ENCODE measurements around the gene CALHM2.

The CALHM2 gene

DNA sequence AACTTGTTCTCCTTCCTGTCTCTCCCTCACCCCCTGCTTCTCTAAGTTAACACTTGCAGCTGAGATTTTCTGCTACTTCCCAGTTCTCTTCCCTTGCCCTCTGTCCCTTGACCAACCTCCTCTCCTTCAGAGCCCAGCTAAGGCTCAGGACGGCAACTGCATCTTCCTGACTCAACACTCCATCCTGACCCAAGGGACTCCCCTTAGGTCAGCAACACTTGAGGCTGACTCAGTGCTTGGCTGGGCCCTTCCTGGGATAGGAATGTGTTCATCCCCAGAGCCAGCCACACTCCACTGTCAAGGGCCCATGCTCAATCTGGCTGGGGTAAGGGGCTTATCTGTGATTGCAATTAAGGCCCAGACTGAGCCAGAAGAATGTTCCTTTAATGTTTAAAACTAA lies 3.4 kb downstream of the CALHM2 start:
- Mint-ChIP-seq H3K4me1 (ENCODE audit: low read depth) (peaks cover 40% of the 10 kb centered on the region), H3K9me3 (ENCODE audit: low read depth) (no peaks in the 10 kb centered on the region), H3K36me3 (no peaks in the 10 kb centered on the region), H3K27me3 (no peaks in the 10 kb centered on the region), H3K27ac (peak overlapping the region; percentile 76), H3K4me3 (no peak overlapping the region)

DNA sequence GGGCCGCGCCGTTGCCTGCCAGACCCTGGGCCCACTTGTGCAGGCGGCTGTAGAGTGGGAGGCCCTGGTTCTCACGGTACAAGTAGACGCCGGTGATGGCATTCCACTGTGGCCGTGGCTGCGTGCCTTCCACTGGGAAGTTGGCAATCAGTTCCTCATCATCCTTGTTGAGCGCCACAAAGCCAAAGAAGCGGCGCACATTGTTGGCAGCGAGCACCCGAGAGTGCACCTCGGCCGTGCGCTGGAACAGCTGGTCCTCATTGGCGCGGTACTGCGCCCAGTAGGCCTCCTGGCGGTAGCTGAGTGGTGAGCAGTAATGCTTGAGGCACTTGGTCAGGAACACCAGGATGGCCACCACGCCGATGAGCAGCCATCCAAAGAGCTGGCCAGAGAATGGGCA lies 5.0 kb downstream of the CALHM2 start:
- Mint-ChIP-seq H3K27ac (no peak overlapping the region), H3K36me3 (no peaks in the 10 kb centered on the region), H3K4me3 (no peak overlapping the region), H3K9me3 (ENCODE audit: low read depth) (no peaks in the 10 kb centered on the region), H3K4me1 (ENCODE audit: low read depth) (peaks cover 32% of the 10 kb centered on the region), H3K27me3 (no peaks in the 10 kb centered on the region)

DNA sequence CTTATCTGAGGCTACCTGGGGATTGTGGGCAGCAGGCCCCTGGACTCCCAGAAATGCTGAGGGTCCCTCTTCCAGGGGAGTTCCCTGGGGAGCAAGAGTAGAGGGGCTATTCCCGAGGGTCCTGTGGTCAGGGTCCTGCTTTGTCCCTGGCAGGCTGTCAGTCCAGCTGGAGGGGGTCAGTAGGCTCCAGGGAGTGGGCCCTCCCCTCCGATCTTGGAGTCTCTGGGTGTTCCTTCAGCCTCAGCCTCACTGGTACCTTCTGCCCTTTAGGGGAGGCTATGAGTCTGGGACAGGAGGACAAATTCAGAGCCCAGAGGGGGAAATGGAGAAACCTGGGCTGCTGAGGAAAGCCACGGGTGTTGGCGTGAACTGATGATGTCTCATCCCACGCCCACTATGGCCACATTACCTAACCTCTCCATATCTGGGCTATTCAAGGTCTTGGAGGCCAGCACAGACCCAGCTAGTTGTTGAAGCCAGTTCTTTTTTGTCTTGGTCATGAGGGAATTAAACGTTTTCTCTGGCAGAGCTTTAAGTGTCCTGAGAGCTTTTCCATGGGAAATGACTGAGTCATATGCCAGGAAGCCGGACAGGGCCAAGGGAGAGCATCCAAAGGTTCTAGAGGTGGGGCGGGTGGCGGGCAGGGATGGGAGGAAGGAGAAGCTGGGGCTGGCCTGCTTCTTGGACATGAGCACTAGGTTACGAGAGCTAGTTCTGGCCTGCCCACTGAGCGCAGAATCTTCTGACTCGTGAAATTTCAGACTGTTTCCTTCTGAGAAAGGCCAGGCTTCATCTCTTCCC lies 6.2 kb downstream of the CALHM2 start:
- no peak overlapping the region for H3K4me3 Mint-ChIP-seq
- no peaks in the 10 kb centered on the region for H3K9me3 Mint-ChIP-seq (ENCODE audit: low read depth)
- no peaks in the 10 kb centered on the region for H3K27me3 Mint-ChIP-seq
- H3K27ac Mint-ChIP-seq, result peak overlapping the region; percentile 64
- H3K36me3 Mint-ChIP-seq, result no peaks in the 10 kb centered on the region
- H3K4me1 Mint-ChIP-seq (ENCODE audit: low read depth), result peaks cover 27% of the 10 kb centered on the region

- Mint-ChIP-seq H3K27me3 (no peaks in the 10 kb centered on the region), H3K27ac (peak overlapping the region; percentile 70), H3K9me3 (ENCODE audit: low read depth) (no peaks in the 10 kb centered on the region), H3K36me3 (no peaks in the 10 kb centered on the region), H3K4me1 (ENCODE audit: low read depth) (peaks cover 21% of the 10 kb centered on the region), H3K4me3 (no peak overlapping the region)
Observed at GRCh38 chr10:103445366-103445765, 6.8 kb downstream of the CALHM2 start.

DNA sequence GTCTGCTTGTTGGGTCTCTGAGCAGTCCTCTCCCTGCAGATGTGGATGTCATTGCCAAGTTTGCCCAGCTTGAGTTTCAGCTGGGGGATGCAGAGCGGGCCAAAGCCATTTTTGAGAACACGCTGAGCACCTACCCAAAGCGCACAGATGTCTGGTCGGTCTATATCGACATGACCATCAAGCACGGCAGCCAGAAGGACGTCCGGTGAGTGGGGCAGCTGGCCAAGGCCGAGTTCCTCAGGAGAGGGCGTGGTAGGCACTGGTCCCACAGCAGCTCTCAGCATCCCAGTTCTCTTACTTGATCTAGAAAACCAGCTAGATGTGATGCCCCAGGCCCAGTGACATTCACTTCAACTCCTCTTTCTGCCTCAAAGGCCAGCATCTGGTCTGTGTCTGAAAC lies 7.7 kb downstream of the CALHM2 start:
- Mint-ChIP-seq H3K4me1 (ENCODE audit: low read depth) (peaks cover 14% of the 10 kb centered on the region), H3K36me3 (no peaks in the 10 kb centered on the region), H3K4me3 (no peak overlapping the region), H3K27me3 (no peaks in the 10 kb centered on the region), H3K27ac (no peak overlapping the region), H3K9me3 (ENCODE audit: low read depth) (no peaks in the 10 kb centered on the region)

DNA sequence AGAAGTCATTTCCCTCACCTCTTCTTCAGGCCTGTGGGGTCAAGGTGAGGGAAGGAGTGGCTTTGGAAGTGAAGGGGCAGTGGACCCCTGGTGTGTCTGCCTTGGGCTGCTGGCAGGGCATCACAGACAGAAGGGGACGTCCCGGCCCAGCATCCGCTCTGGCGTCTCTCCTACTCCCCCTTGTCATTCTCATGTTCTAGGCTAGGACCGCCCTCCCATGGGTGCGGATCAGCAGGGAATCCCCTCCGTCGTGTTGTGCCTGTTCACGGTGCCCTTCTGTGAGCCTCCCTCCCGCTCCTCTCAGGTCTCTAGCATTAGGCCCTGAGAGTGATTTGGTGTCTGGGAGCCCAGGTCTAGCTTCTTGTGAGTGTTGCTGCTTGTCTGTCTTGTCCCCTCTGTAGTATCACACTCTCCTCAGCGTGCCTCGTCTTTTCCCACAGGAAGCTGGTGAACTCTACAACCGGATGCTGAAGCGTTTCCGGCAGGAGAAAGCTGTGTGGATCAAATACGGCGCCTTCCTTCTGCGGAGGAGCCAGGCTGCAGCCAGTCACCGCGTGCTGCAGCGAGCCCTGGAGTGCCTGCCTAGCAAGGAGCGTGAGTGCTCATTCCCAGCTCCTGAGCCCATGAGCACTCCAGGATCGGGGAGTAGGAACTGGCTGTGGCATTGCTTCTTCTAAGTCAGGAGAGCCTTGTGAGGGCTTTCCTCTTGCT lies 8.5 kb downstream of the CALHM2 start:
- Mint-ChIP-seq H3K4me1 (ENCODE audit: low read depth) (peaks cover 7% of the 10 kb centered on the region), H3K27ac (no peak overlapping the region), H3K27me3 (no peaks in the 10 kb centered on the region), H3K36me3 (no peaks in the 10 kb centered on the region), H3K4me3 (no peak overlapping the region), H3K9me3 (ENCODE audit: low read depth) (no peaks in the 10 kb centered on the region)

- Mint-ChIP-seq H3K4me3 (no peak overlapping the region), H3K27ac (no peak overlapping the region), H3K4me1 (ENCODE audit: low read depth) (no peaks in the 10 kb centered on the region), H3K36me3 (peaks cover 2% of the 10 kb centered on the region), H3K27me3 (no peaks in the 10 kb centered on the region), H3K9me3 (ENCODE audit: low read depth) (no peaks in the 10 kb centered on the region)
Observed at GRCh38 chr10:103442031-103442461, 10.1 kb downstream of the CALHM2 start.

DNA sequence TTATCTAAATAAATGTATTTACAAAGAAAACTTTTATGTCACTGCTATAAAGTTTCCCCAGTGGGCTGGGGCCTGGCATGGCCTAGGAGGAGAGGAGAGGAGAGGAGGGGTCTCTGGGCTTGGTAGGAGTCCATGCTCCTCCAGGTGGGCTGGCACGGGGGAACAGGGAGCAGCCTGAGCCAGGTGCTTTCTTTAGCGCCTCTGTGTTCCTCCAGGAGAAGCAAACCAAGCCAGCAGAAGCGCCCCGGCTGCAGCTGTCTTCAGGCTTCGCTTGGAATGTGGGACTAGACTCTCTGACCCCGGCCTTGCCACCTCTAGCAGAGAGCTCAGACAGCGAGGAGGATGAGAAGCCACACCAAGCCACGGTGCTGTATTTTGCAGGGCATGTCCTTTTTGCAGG lies 10.6 kb downstream of the CALHM2 start:
- H3K27me3 Mint-ChIP-seq, result no peaks in the 10 kb centered on the region
- no peak overlapping the region for H3K27ac Mint-ChIP-seq
- no peaks in the 10 kb centered on the region for H3K9me3 Mint-ChIP-seq (ENCODE audit: low read depth)
- H3K4me3 Mint-ChIP-seq, result no peak overlapping the region
- H3K4me1 Mint-ChIP-seq (ENCODE audit: low read depth), result no peaks in the 10 kb centered on the region
- peaks cover 2% of the 10 kb centered on the region for H3K36me3 Mint-ChIP-seq

- no peaks in the 10 kb centered on the region for H3K27me3 Mint-ChIP-seq
- no peak overlapping the region for H3K27ac Mint-ChIP-seq
Observed at GRCh38 chr10:103441206-103441605, 11.0 kb downstream of the CALHM2 start.

GRCh38 chr10:103440416-103440815 lies 11.8 kb downstream of the CALHM2 start:
- Mint-ChIP-seq H3K27ac (peak overlapping the region; percentile 64), H3K4me3 (no peak overlapping the region), H3K36me3 (peaks cover 2% of the 10 kb centered on the region), H3K27me3 (no peaks in the 10 kb centered on the region), H3K4me1 (ENCODE audit: low read depth) (no peaks in the 10 kb centered on the region), H3K9me3 (ENCODE audit: low read depth) (no peaks in the 10 kb centered on the region)

More at GRCh38 chr10:103441206-103441605, 11.0 kb downstream of the CALHM2 start:
- Mint-ChIP-seq H3K36me3 (peaks cover 2% of the 10 kb centered on the region), H3K9me3 (ENCODE audit: low read depth) (no peaks in the 10 kb centered on the region), H3K4me1 (ENCODE audit: low read depth) (no peaks in the 10 kb centered on the region), H3K4me3 (no peak overlapping the region)

- H3K27me3 Mint-ChIP-seq, result no peaks in the 10 kb centered on the region
- H3K27ac Mint-ChIP-seq, result no peak overlapping the region
- no peaks in the 10 kb centered on the region for H3K9me3 Mint-ChIP-seq (ENCODE audit: low read depth)
- H3K4me3 Mint-ChIP-seq, result no peak overlapping the region
- H3K4me1 Mint-ChIP-seq (ENCODE audit: low read depth), result no peaks in the 10 kb centered on the region
- peaks cover 2% of the 10 kb centered on the region for H3K36me3 Mint-ChIP-seq
Observed at GRCh38 chr10:103439776-103440175, 12.4 kb downstream of the CALHM2 start.

GRCh38 chr10:103433858-103434257 lies 18.3 kb downstream of the CALHM2 start:
- Mint-ChIP-seq H3K4me3 (no peak overlapping the region), H3K36me3 (peaks cover 15% of the 10 kb centered on the region), H3K27ac (no peak overlapping the region), H3K27me3 (no peaks in the 10 kb centered on the region), H3K4me1 (ENCODE audit: low read depth) (peaks cover 22% of the 10 kb centered on the region), H3K9me3 (ENCODE audit: low read depth) (no peaks in the 10 kb centered on the region)

- Mint-ChIP-seq H3K36me3 (peaks cover 24% of the 10 kb centered on the region), H3K9me3 (ENCODE audit: low read depth) (no peaks in the 10 kb centered on the region), H3K27me3 (no peaks in the 10 kb centered on the region), H3K4me3 (no peak overlapping the region), H3K4me1 (ENCODE audit: low read depth) (peaks cover 41% of the 10 kb centered on the region), H3K27ac (no peak overlapping the region)
Observed at GRCh38 chr10:103431902-103432301, 20.3 kb downstream of the CALHM2 start.

DNA sequence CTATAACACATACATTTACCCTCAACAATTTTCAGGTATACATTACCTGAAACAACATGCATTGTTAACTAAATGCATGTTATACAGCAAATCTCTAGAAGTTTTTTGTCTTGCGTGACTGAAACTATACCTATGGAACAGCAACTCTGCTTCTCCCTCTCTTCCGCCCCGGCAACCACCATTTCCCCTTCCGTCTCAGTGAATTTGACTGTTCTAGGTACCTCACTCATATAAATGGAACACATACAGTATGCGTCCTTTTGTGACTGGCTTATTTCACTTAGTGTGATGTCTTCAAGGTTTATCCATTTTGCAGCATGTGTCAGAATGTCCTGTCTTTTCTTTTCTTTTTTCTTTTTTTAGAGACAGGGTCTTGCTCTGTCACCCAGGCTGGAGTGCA lies 22.5 kb downstream of the CALHM2 start:
- Mint-ChIP-seq H3K27ac (peak overlapping the region; percentile 70), H3K36me3 (peaks cover 27% of the 10 kb centered on the region), H3K4me3 (no peak overlapping the region), H3K27me3 (no peaks in the 10 kb centered on the region), H3K9me3 (ENCODE audit: low read depth) (no peaks in the 10 kb centered on the region), H3K4me1 (ENCODE audit: low read depth) (peaks cover 41% of the 10 kb centered on the region)

DNA sequence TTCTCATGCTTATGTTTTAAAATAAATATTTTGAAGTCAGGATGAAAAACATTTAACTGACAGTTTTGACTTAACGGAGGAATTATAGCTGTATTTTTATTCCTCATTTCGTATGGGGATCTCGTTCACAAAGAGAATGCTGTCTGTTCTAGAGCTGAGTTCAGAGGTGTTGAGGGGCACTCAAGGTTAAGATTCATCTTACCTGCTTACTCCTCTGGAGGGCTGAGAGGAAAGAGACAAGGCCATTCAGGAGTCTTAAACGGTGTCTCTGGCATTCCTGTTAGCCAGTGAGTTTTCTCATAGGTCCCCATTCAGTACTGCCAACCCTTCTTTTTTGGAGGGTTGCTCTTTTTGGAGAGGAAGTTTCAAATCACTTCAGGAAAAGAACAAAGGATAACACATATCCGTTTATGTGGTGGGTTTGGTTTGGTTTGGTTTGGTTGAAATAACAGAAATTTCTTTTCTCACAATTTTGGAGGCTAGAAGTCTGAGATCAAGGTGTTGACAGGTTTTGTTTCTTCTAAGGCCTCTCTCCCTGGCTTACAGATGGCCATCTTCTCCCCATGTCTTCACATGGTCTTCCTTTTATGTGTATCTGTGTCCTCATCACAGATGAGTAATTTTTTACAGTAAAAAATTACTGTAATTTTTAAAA lies 23.1 kb downstream of the CALHM2 start:
- Mint-ChIP-seq H3K36me3 (peaks cover 30% of the 10 kb centered on the region), H3K27ac (peak overlapping the region; percentile 68), H3K4me1 (ENCODE audit: low read depth) (peaks cover 41% of the 10 kb centered on the region), H3K27me3 (no peaks in the 10 kb centered on the region), H3K9me3 (ENCODE audit: low read depth) (no peaks in the 10 kb centered on the region), H3K4me3 (peak overlapping the region; percentile 58)

Measured in activated naive CD8-positive, alpha-beta T cell (primary cell).